ENCODE results near the gene CD248.

Gene CD248, protein sequence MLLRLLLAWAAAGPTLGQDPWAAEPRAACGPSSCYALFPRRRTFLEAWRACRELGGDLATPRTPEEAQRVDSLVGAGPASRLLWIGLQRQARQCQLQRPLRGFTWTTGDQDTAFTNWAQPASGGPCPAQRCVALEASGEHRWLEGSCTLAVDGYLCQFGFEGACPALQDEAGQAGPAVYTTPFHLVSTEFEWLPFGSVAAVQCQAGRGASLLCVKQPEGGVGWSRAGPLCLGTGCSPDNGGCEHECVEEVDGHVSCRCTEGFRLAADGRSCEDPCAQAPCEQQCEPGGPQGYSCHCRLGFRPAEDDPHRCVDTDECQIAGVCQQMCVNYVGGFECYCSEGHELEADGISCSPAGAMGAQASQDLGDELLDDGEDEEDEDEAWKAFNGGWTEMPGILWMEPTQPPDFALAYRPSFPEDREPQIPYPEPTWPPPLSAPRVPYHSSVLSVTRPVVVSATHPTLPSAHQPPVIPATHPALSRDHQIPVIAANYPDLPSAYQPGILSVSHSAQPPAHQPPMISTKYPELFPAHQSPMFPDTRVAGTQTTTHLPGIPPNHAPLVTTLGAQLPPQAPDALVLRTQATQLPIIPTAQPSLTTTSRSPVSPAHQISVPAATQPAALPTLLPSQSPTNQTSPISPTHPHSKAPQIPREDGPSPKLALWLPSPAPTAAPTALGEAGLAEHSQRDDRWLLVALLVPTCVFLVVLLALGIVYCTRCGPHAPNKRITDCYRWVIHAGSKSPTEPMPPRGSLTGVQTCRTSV

DNA sequence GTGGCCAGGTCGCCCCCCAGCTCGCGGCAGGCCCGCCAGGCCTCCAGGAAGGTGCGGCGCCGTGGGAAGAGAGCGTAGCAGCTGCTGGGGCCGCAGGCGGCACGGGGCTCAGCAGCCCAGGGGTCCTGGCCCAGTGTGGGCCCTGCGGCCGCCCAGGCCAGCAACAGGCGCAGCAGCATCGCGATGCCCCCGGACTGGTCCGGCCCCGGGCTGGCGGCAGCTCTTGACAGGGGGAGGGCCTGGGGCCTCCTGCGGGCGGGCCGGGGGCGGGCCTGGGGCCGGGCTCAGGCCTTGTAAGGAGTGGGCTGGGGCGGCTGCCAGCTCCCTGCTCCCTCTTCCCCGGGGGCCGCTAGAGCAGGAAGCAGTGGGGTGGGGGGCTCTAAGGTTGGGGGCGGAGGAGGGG lies at the start of gene CD248:
Gene CD248, minus strand, starts transcription at position 196 of the 403 bp plus-strand sequence. Its CDS starts 17 bp downstream, at position 179.
- in situ Hi-C loops (cut with MboI; ENCODE audit: low sequenced_read_pairs, unreplicated experiment) = no loop called here
- TF ChIP-seq, protein P1, sequence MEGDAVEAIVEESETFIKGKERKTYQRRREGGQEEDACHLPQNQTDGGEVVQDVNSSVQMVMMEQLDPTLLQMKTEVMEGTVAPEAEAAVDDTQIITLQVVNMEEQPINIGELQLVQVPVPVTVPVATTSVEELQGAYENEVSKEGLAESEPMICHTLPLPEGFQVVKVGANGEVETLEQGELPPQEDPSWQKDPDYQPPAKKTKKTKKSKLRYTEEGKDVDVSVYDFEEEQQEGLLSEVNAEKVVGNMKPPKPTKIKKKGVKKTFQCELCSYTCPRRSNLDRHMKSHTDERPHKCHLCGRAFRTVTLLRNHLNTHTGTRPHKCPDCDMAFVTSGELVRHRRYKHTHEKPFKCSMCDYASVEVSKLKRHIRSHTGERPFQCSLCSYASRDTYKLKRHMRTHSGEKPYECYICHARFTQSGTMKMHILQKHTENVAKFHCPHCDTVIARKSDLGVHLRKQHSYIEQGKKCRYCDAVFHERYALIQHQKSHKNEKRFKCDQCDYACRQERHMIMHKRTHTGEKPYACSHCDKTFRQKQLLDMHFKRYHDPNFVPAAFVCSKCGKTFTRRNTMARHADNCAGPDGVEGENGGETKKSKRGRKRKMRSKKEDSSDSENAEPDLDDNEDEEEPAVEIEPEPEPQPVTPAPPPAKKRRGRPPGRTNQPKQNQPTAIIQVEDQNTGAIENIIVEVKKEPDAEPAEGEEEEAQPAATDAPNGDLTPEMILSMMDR (IDR thresholded peaks at IDR 0.05; ENCODE audit: borderline replicate concordance, control extremely low read depth, extremely low read depth, insufficient read depth, missing control alignments) = no peak
- no peak for DNase-seq (ENCODE audit: low spot score)

DNA sequence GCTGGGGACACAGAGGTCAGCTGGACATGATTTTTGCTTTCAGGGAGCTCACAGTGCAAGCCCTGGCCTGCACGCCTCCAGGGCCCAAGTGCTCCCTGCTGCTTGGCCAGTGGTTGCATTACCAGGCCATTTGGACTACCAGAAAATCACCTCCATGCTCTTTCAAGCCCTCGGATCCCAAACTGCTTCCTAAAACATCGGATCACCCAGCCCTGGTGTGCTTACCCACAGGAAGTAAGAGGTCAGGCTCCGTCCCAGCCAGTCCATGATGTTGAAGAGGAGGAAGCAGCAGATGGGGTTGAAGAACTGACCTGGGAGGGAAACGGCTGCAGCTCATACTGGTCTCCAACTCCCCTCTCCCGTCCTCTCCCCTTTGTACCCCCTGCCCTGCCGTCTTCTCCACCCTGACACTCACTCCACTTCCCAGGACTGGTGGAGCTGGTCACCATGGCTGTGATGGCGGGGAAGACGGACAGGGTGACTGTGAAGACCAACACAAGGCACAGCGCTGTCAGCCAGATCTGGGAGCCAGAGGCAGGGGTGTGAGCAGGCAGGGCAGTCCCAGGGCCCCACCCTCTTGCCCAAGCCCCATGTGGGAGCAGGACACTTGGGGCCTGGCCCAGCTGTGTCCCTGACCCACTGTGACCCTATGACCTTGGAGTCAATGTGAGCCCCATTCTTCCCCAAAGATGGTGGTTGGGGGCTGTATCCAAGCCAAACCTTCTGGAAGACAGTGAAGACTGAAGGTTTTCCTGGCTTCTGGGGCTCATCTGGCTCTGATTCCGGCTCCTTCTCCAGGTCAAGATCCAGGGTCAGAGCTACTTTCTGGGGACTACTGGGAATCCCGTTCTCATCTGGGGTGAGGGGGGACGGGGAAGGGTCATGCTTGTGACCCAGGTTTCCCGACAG lies 49.1 kb upstream of the CD248 start:
- in situ Hi-C loops (cut with MboI; ENCODE audit: low sequenced_read_pairs, unreplicated experiment) = no loop called here
- DNase-seq (ENCODE audit: low spot score) = peak; percentile 22
- TF ChIP-seq, protein P1 (IDR thresholded peaks at IDR 0.05; ENCODE audit: borderline replicate concordance, control extremely low read depth, extremely low read depth, insufficient read depth, missing control alignments) = no peak

DNA sequence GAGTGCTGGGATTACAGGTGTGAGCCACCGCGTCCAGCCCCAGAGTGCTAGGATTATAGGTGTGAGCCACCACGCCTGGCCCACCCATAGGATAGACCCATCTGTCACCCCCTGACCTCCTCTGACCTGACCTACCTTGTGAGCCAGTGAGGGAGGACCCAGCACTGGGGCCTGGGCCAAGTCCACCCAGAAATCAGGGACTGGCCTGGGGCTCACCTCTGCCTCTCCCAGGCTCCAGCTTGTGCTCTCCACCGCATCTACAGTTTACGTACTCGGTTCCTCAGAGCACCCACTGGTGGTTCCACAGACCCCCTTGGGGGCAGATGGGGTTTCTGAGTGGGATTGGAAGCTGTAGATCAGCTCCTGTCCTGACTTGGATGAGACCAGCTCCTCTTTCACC lies 48.3 kb upstream of the CD248 start:
- DNase-seq (ENCODE audit: low spot score) = peak; percentile 10
- in situ Hi-C loops (cut with MboI; ENCODE audit: low sequenced_read_pairs, unreplicated experiment) = no loop called here
- TF ChIP-seq, protein P1 (IDR thresholded peaks at IDR 0.05; ENCODE audit: borderline replicate concordance, control extremely low read depth, extremely low read depth, insufficient read depth, missing control alignments) = no peak

DNA sequence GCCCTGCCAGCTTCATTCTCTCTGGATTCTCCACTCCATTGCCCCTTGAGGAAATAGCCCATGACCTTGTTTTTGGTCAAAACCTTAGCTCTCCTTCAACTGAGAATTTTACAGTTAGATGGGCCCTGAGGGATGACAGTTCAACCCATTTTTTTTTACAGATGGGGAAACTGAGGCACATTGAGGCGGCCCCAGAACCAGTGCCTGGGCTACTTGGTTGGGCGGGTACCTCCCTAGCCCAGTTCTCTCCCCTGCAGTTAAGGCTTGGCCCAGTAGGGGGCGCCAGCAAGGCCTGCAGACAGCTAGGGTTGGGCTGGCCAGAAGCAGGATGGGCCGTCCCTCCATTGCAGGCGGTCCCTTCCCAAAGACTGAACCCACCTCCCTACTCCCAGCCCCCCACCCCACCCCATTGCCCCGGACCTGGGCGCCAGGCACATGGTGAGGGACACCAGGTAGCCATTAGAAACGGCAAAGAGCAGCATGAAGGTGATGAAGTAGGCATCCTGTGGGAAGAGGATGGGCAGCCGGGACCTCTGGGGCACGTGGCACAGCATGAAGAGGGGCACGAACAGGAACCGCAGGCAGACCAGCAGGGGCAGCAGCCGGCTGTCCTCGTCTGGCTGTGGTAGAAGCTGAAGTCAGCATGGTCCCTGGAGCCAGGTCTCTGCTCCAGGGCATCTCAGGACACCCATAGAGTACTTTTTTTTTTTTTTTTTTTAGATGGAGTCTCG lies 47.1 kb upstream of the CD248 start:
- peak; percentile 87 for DNase-seq (ENCODE audit: low spot score)
- TF ChIP-seq, protein P1 (IDR thresholded peaks at IDR 0.05; ENCODE audit: borderline replicate concordance, control extremely low read depth, extremely low read depth, insufficient read depth, missing control alignments) = peak; percentile 81

DNA sequence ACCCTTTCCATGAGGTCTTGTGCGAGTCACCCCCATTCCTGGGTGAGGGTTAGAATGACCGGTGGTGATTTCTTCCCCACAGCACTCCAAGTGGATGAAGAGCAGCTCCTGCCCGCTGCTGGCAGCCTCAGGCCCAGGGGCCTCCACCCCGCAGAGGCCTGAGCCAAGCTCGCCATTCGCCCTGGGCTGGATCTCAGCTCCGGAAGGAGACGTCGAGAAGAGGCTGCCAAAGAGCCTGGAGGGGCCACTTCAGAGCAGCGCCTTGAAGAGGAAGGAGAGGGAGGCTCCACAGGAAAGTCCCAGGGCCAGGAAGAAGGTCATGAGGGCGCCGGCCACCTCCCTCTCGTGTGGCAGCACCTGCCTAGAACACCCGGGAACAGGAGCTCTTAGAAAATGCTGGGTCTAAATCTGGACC lies 46.4 kb upstream of the CD248 start:
- TF ChIP-seq, protein P1 (IDR thresholded peaks at IDR 0.05; ENCODE audit: borderline replicate concordance, control extremely low read depth, extremely low read depth, insufficient read depth, missing control alignments) = no peak
- DNase-seq (ENCODE audit: low spot score) = no peak
- in situ Hi-C loops (cut with MboI; ENCODE audit: low sequenced_read_pairs, unreplicated experiment) = no loop called here

More for the DNA sequence above, 47.1 kb upstream of the CD248 start:
- in situ Hi-C loops (cut with MboI; ENCODE audit: low sequenced_read_pairs, unreplicated experiment) = no loop called here

All from GM13976 (cell line).